DMS53 treated with DMSO at 0.1 percent for 48 hours (cell line): ENCODE measurements around the gene MUC4.
"Not testable (repeated sequence)": the region's sequence is repeated elsewhere in the genome, so short reads cannot be mapped to it uniquely, and the experiment has no call there.

Source experiments
- DNase-seq: peaks from one replicate; lab custom pipeline; 2025; ENCODE audit not compliant: unreplicated experiment; lab: John Stamatoyannopoulos, UW

Gene MUC4

GRCh38 chr3:195744437-195744836 is 67.3 kb downstream of the MUC4 start:
- no peak for DNase-seq

GRCh38 chr3:195739561-195740111 is 72.1 kb downstream of the MUC4 start:
- no peak for DNase-seq

GRCh38 chr3:195738274-195739044 is 73.3 kb downstream of the MUC4 start:
- no peak for DNase-seq

- not testable (repeated sequence) for DNase-seq
Measured at GRCh38 chr3:195737782-195738181, 73.9 kb downstream of the MUC4 start.

GRCh38 chr3:195736866-195737490 is 74.8 kb downstream of the MUC4 start:
- DNase-seq = no peak

- DNase-seq = no peak
Measured at GRCh38 chr3:195735036-195735695, 76.6 kb downstream of the MUC4 start.

GRCh38 chr3:195732940-195733339 is 78.8 kb downstream of the MUC4 start:
- DNase-seq = no peak

- DNase-seq = no peak
Measured at GRCh38 chr3:195731356-195731905, 80.3 kb downstream of the MUC4 start.

GRCh38 chr3:195729476-195730251 is 82.1 kb downstream of the MUC4 start:
- DNase-seq = no peak

GRCh38 chr3:195728789-195729188 is 82.9 kb downstream of the MUC4 start:
- DNase-seq = not testable (repeated sequence)

- DNase-seq = no peak
Measured at GRCh38 chr3:195727606-195728195, 84.0 kb downstream of the MUC4 start.

GRCh38 chr3:195725916-195726740 is 85.6 kb downstream of the MUC4 start:
- DNase-seq = not testable (repeated sequence)

- not testable (repeated sequence) for DNase-seq
Measured at GRCh38 chr3:195724363-195724762, 87.4 kb downstream of the MUC4 start.

- DNase-seq = not testable (repeated sequence)
Measured at GRCh38 chr3:195722996-195723345, 88.8 kb downstream of the MUC4 start.

GRCh38 chr3:195722139-195722995 is 89.4 kb downstream of the MUC4 start:
- DNase-seq = not testable (repeated sequence)

- not testable (repeated sequence) for DNase-seq
Measured at GRCh38 chr3:195720831-195721506, 90.8 kb downstream of the MUC4 start, which contains the start of gene MUC20. MUC20 (plus strand) TSS chr3:195720978; CDS start chr3:195721008, 30 bp downstream.

GRCh38 chr3:195719514-195720254 is 92.0 kb downstream of the MUC4 start:
- not testable (repeated sequence) for DNase-seq
